ENCODE data around the gene ASPSCR1. TPM values are rescaled to one million over a fixed set of nuclear protein-coding genes. Genes with fewer than 3 reads are reported as not detected.
A peak's percentile ranks its signal among the peaks of the same experiment; 100 is the strongest.

Gene ASPSCR1
- total and polyA plus RNA-seq, 2 of the 8 experiments (the other 6 are each of a cell fraction or from before 2014, with no cell fraction given): 33.3 to 43.7 TPM

DNA sequence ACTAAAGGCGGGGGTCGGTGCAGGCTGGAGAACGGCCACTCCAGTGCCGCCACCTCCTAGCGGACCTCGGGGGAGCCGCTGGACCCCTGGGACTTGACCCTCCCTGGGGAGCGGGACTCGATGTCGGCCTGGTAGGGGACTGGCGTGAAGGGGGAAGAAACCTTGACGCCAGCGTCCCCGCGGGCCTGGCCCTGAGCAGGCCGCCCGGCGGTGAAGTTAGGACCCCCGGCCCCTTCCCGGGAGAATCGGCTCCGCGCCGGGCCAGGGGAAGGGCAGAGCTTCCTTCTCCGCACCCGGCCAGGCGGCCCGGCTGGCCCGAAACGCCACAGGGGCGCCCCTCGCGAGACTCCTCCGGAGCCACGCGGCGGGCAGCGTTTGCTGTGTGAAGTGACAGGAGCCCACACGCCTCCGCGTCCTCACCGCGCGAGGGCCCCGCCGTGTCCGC is 87.8 kb downstream of the ASPSCR1 start:
- Histone ChIP-seq H2BK12ac (ENCODE audit: low read depth, low read length) (no peak overlapping the region), H3K36me3 (ENCODE audit: control insufficient read depth in 2 of 4, insufficient read depth in 4 of 4, low read length in 3 of 4) (peaks cover 6 to 15% (median 14%) of the 10 kb centered on the region in 4 experiments; a peak in 5 of 8 replicates), H3K14ac (ENCODE audit: insufficient read length) (no peak overlapping the region), H2BK15ac (ENCODE audit: low read length) (no peak overlapping the region), H2BK120ac (replicated peaks; ENCODE audit: low read depth, low read length) (no peak overlapping the region), H3K23ac (ENCODE audit: insufficient read length) (no peak overlapping the region), H3K79me2 (ENCODE audit: control insufficient read depth in 1 of 2, insufficient read depth in 2 of 2, low read length in 2 of 2) (no peaks in the 10 kb centered on the region), H3K56ac (replicated peaks; ENCODE audit: insufficient read length, low read depth, low read length) (peak overlapping the region; percentile 39), H4K5ac (ENCODE audit: insufficient read length, low read depth, low read length) (no peak overlapping the region), H3K4ac (replicated peaks; ENCODE audit: insufficient read length, low read depth, low read length) (no peak overlapping the region), H3K4me2 (ENCODE audit: insufficient read depth in 1 of 2, low read depth in 2 of 2, low read length in 2 of 2) (peak overlapping the region; percentile 37 to 79), H2AK5ac (ENCODE audit: low read depth, low read length) (no peak overlapping the region), H4K8ac (ENCODE audit: extremely low read depth, insufficient read depth, low read length) (peak overlapping the region; percentile 93), H3K79me1 (ENCODE audit: low read depth, low read length) (peaks cover 5% of the 10 kb centered on the region; the same call in 1 of the 2 replicates), H3K4me3 (ENCODE audit: extremely low read depth in 1 of 4, insufficient read depth in 2 of 4, low read depth in 3 of 4, low read length in 4 of 4) (peak overlapping the region; percentile 53 to 93 (median 77)), H2BK5ac (ENCODE audit: low read depth, low read length) (no peak overlapping the region), H2AFZ (ENCODE audit: low read length) (no peak overlapping the region), H3K27ac (ENCODE audit: low read depth, low read length) (no peak overlapping the region), H3K23me2 (ENCODE audit: low read depth, low read length) (peaks cover 8% of the 10 kb centered on the region; the same call in 1 of the 2 replicates), H3K4me1 (replicated peaks in 1 of 4; ENCODE audit: control insufficient read depth in 3 of 4, insufficient read depth in 4 of 4, low read length in 3 of 4) (peaks cover 0 to 10% (median 5%) of the 10 kb centered on the region in 4 experiments; a peak in 5 of 7 replicates), H3K9me3 (ENCODE audit: insufficient read depth in 2 of 2, low read depth in 1 of 2, low read length in 1 of 2) (no peaks in the 10 kb centered on the region), H3K18ac (ENCODE audit: extremely low read depth, low read length) (no peak overlapping the region), H4K91ac (replicated peaks; ENCODE audit: insufficient read length, low read length) (no peak overlapping the region), H3K9ac (replicated peaks in 1 of 4; ENCODE audit: extremely low read depth in 1 of 4, low read depth in 3 of 4, low read length in 3 of 4) (peak overlapping the region in 3 of 4 experiments; percentile 54 to 93 (median 62); a peak in 6 of 7 replicates), H3K27me3 (replicated peaks in 1 of 4; ENCODE audit: control insufficient read depth in 3 of 4, extremely low read depth in 1 of 4, insufficient read depth in 3 of 4, low read length in 3 of 4) (no peaks in the 10 kb centered on the region), H4K20me1 (replicated peaks in 1 of 2; ENCODE audit: control insufficient read depth in 1 of 2, insufficient read depth in 2 of 2, low read length in 2 of 2) (peaks cover 0 to 3% of the 10 kb centered on the region in 2 experiments), H2BK20ac (ENCODE audit: low read length) (no peak overlapping the region)
- DNase-seq (ENCODE audit: low read depth in 1 of 2, low spot score in 2 of 2) (no peak), FAIRE-seq (no peak)
- POLR2A ChIA-PET (ENCODE audit: partially characterized antibody): interaction anchor here (0.9 to 16.2 kb wide), 16 partner anchors 10 to 139 kb away, joined by 3 to 161 read pairs (median 4); partner anchors contain the start of genes FASN, GPS1 and RFNG
- peak; percentile 20 for TF ChIP-seq ASH2L (IDR thresholded peaks at IDR 0.05; ENCODE audit: low read length)
- no peak for TF ChIP-seq SAP30 (IDR thresholded peaks at IDR 0.05; ENCODE audit: insufficient read depth, insufficient replicate concordance, low read length)
- WGBS, 2 experiments (ENCODE audit: extremely low coverage in 1 of 2, insufficient coverage in 1 of 2, insufficient read length in 1 of 2, insufficient replicate concordance in 2 of 2, low coverage in 1 of 2, low lambda C conversion rate in 2 of 2, missing lambda C conversion rate in 1 of 2): 2% methylated on average over 36 of the region's 47 CpGs; no CpG with 5 or more reads in 1 of the 2 experiments
- CTCF ChIA-PET (ENCODE audit: partially characterized antibody): interaction anchor here (0.7 to 4.3 kb wide), 7 partner anchors 10 to 137 kb away, joined by 3 to 21 read pairs (median 5); partner anchors contain the start of genes FASN and RAC3
